ENCODE results near the gene HNRNPH3.
A peak's percentile ranks its signal among the peaks of the same experiment; 100 is the strongest.

Gene HNRNPH3

GRCh38 chr10:68332259-68333057, 594 bp downstream of the HNRNPH3 start, which contains the start of gene PBLD:
Gene PBLD, minus strand, starts transcription at chr10:68332928. Its CDS starts 26,084 bp downstream, at chr10:68306844.
- DNase-seq = peak; percentile 84

GRCh38 chr10:68333058-68333395, 1.2 kb downstream of the HNRNPH3 start:
- DNase-seq = no peak

GRCh38 chr10:68333440-68334431, 1.9 kb downstream of the HNRNPH3 start:
- DNase-seq = no peak

GRCh38 chr10:68334672-68335467, 3.0 kb downstream of the HNRNPH3 start:
- DNase-seq = no peak

GRCh38 chr10:68336754-68337351, 5.0 kb downstream of the HNRNPH3 start:
- DNase-seq = no peak

GRCh38 chr10:68340358-68341080, 8.7 kb downstream of the HNRNPH3 start:
- no peak for DNase-seq

GRCh38 chr10:68342909-68343516, 11.1 kb downstream of the HNRNPH3 start:
- no peak for DNase-seq

GRCh38 chr10:68345621-68346020, 13.8 kb downstream of the HNRNPH3 start:
- no peak for DNase-seq

GRCh38 chr10:68346774-68347173, 14.9 kb downstream of the HNRNPH3 start:
- no peak for DNase-seq

GRCh38 chr10:68348265-68348741, 16.4 kb downstream of the HNRNPH3 start:
- peak; percentile 30 for DNase-seq

GRCh38 chr10:68353537-68353936, 21.7 kb downstream of the HNRNPH3 start:
- DNase-seq = no peak

GRCh38 chr10:68359189-68359588, 27.3 kb downstream of the HNRNPH3 start:
- DNase-seq = no peak

- DNase-seq = no peak
These were observed 30.7 kb downstream of the HNRNPH3 start for GRCh38 chr10:68362590-68362989.

GRCh38 chr10:68364101-68364886, 32.4 kb downstream of the HNRNPH3 start:
- peak; percentile 30 for DNase-seq

- DNase-seq = no peak
These were observed 33.7 kb downstream of the HNRNPH3 start for GRCh38 chr10:68365611-68366010.

- DNase-seq = no peak
These were observed 34.7 kb downstream of the HNRNPH3 start for GRCh38 chr10:68366600-68366999.

GRCh38 chr10:68367121-68367520, 35.3 kb downstream of the HNRNPH3 start:
- DNase-seq = no peak

GRCh38 chr10:68371604-68372003, 39.7 kb downstream of the HNRNPH3 start:
- no peak for DNase-seq

GRCh38 chr10:68385740-68386139, 53.9 kb downstream of the HNRNPH3 start:
- no peak for DNase-seq
